Progenitor cell of endocrine pancreas (in vitro differentiated cells): ENCODE results near the gene GPSM3. TPM values are rescaled to one million over a fixed set of nuclear protein-coding genes. Genes with fewer than 3 reads are reported as not detected.

ENCODE experiments used
- DNase-seq: peaks from one replicate; pipeline ENCODE4 v3.0.0; 2021; ENCODE audit warnings: low spot score; ENCODE audit not compliant: unreplicated experiment
- H3K27ac Mint-ChIP-seq: 2 replicates; pipeline ENCODE4 v1.8.0; 2021; ENCODE audit warnings: mild to moderate bottlenecking, moderate library complexity, mixed read lengths
- H3K27me3 Mint-ChIP-seq: 2 replicates; pipeline ENCODE4 v1.8.0; 2021; ENCODE audit warnings: mixed read lengths
- H3K36me3 Mint-ChIP-seq: 2 replicates; pipeline ENCODE4 v1.8.0; 2022; ENCODE audit warnings: mixed read lengths; ENCODE audit not compliant: insufficient read depth
- H3K4me1 Mint-ChIP-seq: 2 replicates; pipeline ENCODE4 v1.8.0; 2021; ENCODE audit warnings: low read depth, mixed read lengths
- H3K4me3 Mint-ChIP-seq: 2 replicates; pipeline ENCODE4 v1.8.0; 2021; ENCODE audit warnings: low read depth, mild to moderate bottlenecking, moderate library complexity, mixed read lengths
- H3K9me3 Mint-ChIP-seq: 2 replicates; pipeline ENCODE4 v1.8.0; 2021; ENCODE audit warnings: low read depth, mixed read lengths
- CTCF ChIP-seq: fragments of 200-600 bp; sonication (generic); IDR thresholded peaks from one replicate; pipeline ENCODE4 v1.5.0; 2021; ENCODE audit warnings: antibody characterized with exemption, mild to moderate bottlenecking; ENCODE audit not compliant: unreplicated experiment
- total RNA-seq: library from RNA; stranded (reverse); gene quantifications from 2 replicates; pipeline ENCODE4 v1.2.1, GENCODE V29; 2021

The GPSM3 gene
- total RNA-seq, 1 donor from 2014 or later, result 6.5 TPM

DNA sequence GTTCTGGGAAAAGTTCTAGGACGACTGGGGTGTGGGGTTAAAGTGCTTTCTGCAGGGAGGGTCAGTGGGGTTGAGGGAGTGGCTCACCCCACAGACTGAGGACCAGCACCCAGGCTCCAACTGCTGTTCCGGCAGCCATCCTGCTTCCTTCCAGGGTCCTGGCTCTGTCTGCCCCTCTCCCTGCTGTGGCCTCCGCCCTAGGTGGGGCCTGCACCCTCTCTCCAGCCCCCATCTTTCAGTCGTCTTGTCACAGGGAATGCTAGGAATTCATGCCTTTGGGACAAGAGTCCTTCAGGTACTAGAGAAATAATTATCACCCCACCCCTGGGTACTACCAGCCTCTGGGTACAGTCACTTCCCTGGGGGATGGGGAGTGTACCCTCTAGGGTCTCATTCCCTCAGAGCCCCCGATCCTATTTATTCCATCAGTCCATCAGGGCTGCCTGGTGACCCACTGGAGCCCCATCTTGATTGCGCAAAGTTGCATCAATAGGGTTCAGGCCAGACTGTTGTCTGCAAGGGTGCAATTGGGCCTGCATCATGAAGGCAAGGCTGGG, 8.3 kb downstream of the GPSM3 start, which contains the start of gene AGER:
Gene AGER (minus strand): TSS at position 170 of the 557 bp plus-strand sequence. CDS start 31 bp downstream, at position 139.
- Mint-ChIP-seq H3K9me3 (no peaks in the 10 kb centered on the region), H3K4me1 (peaks cover 41% of the 10 kb centered on the region), H3K36me3 (peaks cover 24% of the 10 kb centered on the region), H3K27me3 (no peaks in the 10 kb centered on the region), H3K4me3 (no peak within 1 kb of the TSS), H3K27ac (no peak within 1 kb of the TSS)
- no peak for DNase-seq
- TF ChIP-seq CTCF, result no peak

GRCh38 chr6:32183483-32184083, 8.9 kb downstream of the GPSM3 start:
- TF ChIP-seq CTCF, result no peak
- H3K36me3 Mint-ChIP-seq, result peaks cover 26% of the 10 kb centered on the region
- no peaks in the 10 kb centered on the region for H3K9me3 Mint-ChIP-seq
- H3K27me3 Mint-ChIP-seq, result no peaks in the 10 kb centered on the region
- DNase-seq, result no peak
- peaks cover 41% of the 10 kb centered on the region for H3K4me1 Mint-ChIP-seq
- no peak overlapping the region for H3K27ac Mint-ChIP-seq
- H3K4me3 Mint-ChIP-seq, result no peak overlapping the region

DNA sequence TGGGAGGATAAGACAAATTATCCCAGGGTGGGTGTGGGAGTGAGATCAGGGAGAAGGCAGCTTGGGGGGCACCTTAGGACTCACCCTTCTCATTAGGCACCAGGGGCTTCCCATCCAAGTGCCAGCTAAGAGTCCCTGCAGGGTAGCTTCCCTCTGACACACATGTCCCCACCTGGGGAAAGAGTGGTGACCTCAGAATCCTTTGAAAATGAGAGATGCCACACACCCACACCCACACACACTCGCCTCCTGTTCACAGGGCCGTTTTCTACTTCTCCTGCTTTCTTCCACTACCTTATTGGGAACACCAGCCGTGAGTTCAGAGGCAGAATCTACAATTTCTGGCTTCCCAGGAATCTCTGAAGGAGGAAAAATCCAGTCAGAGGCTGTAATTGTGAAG, 9.4 kb downstream of the GPSM3 start:
- no peaks in the 10 kb centered on the region for H3K9me3 Mint-ChIP-seq
- H3K4me1 Mint-ChIP-seq, result peaks cover 36% of the 10 kb centered on the region
- H3K27ac Mint-ChIP-seq, result no peak overlapping the region
- H3K4me3 Mint-ChIP-seq, result no peak overlapping the region
- no peak for DNase-seq
- no peak for TF ChIP-seq CTCF
- H3K27me3 Mint-ChIP-seq, result no peaks in the 10 kb centered on the region
- peaks cover 26% of the 10 kb centered on the region for H3K36me3 Mint-ChIP-seq

GRCh38 chr6:32182555-32182981, 9.9 kb downstream of the GPSM3 start:
- H3K36me3 Mint-ChIP-seq, result peaks cover 25% of the 10 kb centered on the region
- H3K9me3 Mint-ChIP-seq, result no peaks in the 10 kb centered on the region
- peaks cover 36% of the 10 kb centered on the region for H3K4me1 Mint-ChIP-seq
- TF ChIP-seq CTCF, result no peak
- DNase-seq, result no peak
- no peak overlapping the region for H3K27ac Mint-ChIP-seq
- H3K4me3 Mint-ChIP-seq, result no peak overlapping the region
- no peaks in the 10 kb centered on the region for H3K27me3 Mint-ChIP-seq

DNA sequence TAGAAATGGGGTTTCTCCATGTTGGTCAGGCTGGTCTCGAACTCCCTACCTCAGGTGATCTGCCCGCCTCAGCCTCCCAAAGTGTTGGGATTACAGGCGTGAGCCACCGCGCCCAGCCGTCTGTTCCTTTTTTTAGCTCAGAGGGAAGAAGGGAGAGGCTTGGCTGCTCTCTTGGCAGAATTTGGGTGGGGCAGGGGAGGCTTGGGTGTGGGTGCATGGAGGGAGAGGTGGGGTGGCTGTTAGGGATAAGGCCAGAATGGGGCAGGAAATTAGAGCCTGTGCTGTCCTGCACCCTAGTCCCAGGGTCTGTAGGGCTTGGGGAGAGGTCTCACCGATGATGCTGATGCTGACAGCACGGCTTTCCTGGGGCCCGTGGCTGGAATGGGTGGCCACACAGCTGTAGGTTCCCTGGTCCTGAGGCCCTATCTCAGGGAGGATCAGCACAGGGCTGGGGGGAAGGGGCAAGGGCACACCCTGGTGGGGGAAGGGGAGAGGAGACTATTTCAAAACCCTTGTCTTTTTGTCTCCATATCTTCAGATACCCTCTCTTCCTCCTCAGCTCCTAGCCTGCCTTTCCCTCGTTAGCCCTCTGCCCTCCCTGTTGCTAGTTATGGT, 10.4 kb downstream of the GPSM3 start:
- H3K4me3 Mint-ChIP-seq, result no peak overlapping the region
- DNase-seq, result no peak
- peaks cover 35% of the 10 kb centered on the region for H3K4me1 Mint-ChIP-seq
- H3K9me3 Mint-ChIP-seq, result no peaks in the 10 kb centered on the region
- no peak for TF ChIP-seq CTCF
- peaks cover 21% of the 10 kb centered on the region for H3K36me3 Mint-ChIP-seq
- H3K27me3 Mint-ChIP-seq, result no peaks in the 10 kb centered on the region
- no peak overlapping the region for H3K27ac Mint-ChIP-seq
